Gastroesophageal sphincter (tissue), 3 donors: Measurements from ENCODE around the gene TIMM23.

Experiments used
- CTCF ChIP-seq, 4 experiments: fragments of 200-600 bp in 2 of 4; fragments of 450-650 bp in 2 of 4; sonication (generic) in 1 of 4; IDR thresholded peaks; one replicate each; pipeline ENCODE4 v1.5.1; 2017 to 2019; ENCODE audit warnings: antibody characterized with exemption in 4 of 4, mild to moderate bottlenecking in 2 of 4, moderate library complexity in 2 of 4
- EP300 ChIP-seq: sonication (generic); formaldehyde crosslinking; IDR thresholded peaks from one replicate; pipeline ENCODE4 v1.6.1; 2017; ENCODE audit warnings: antibody characterized with exemption, mild to moderate bottlenecking
- POLR2A ChIP-seq, 2 donors: fragments of 450-650 bp; IDR thresholded peaks; one replicate each; pipeline ENCODE4 v1.6.1; 2017; ENCODE audit warnings: antibody characterized with exemption in 2 of 2, mild to moderate bottlenecking in 2 of 2, moderate library complexity in 1 of 2
- POLR2AphosphoS5 ChIP-seq: sonication (generic); formaldehyde crosslinking; IDR thresholded peaks from one replicate; pipeline ENCODE4 v1.6.1; 2017; ENCODE audit warnings: antibody characterized with exemption

- TF ChIP-seq CTCF (IDR thresholded peaks at IDR 0.05) (peak; percentile 19 to 59 (median 36)), POLR2A (IDR thresholded peaks at IDR 0.05) (no peak), POLR2AphosphoS5 (no peak), EP300 (no peak)
Measured at GRCh38 chr10:46028584-46029460, 56.5 kb downstream of the TIMM23 start.
